ENCODE data around the gene SLIT1. TPM values are rescaled to one million over a fixed set of nuclear protein-coding genes. Genes with fewer than 3 reads are reported as not detected.

The SLIT1 gene
- total RNA-seq, 1 donor from 2014 or later = 0.23 TPM

- Histone ChIP-seq H3K27me3 (no peaks in the 10 kb centered on the region), H3K27ac (no peak overlapping the region), H3K4me1 (no peaks in the 10 kb centered on the region), H3K4me3 (no peak overlapping the region), H3K9me3 (no peaks in the 10 kb centered on the region), H3K36me3 (no peaks in the 10 kb centered on the region)
- no peak for ATAC-seq
- intact Hi-C loops (cut with DNase I) = no loop called here
- no peak for TF ChIP-seq CTCF (IDR thresholded peaks at IDR 0.05)
- DNase-seq = no peak
Observed at GRCh38 chr10:97046456-97047082, 139.2 kb downstream of the SLIT1 start.

GRCh38 chr10:97043563-97043855 is 142.2 kb downstream of the SLIT1 start:
- Histone ChIP-seq H3K4me1 (no peaks in the 10 kb centered on the region), H3K4me3 (no peak overlapping the region), H3K36me3 (no peaks in the 10 kb centered on the region), H3K9me3 (no peaks in the 10 kb centered on the region), H3K27me3 (no peaks in the 10 kb centered on the region), H3K27ac (no peak overlapping the region)
- no peak for ATAC-seq
- intact Hi-C loops (cut with DNase I) = no loop called here
- TF ChIP-seq CTCF (IDR thresholded peaks at IDR 0.05) = no peak
- DNase-seq = no peak

- Histone ChIP-seq H3K4me1 (peaks cover 3% of the 10 kb centered on the region), H3K9me3 (no peaks in the 10 kb centered on the region), H3K27ac (no peak overlapping the region), H3K4me3 (no peak overlapping the region), H3K27me3 (no peaks in the 10 kb centered on the region), H3K36me3 (no peaks in the 10 kb centered on the region)
- DNase-seq (no peak), ATAC-seq (no peak)
- TF ChIP-seq CTCF (IDR thresholded peaks at IDR 0.05) = no peak
- intact Hi-C loops (cut with DNase I) = no loop called here
Observed at GRCh38 chr10:97042716-97043562, 142.8 kb downstream of the SLIT1 start.

- no peak overlapping the region for H3K4me3 ChIP-seq
- TF ChIP-seq CTCF (IDR thresholded peaks at IDR 0.05) = no peak
- no peaks in the 10 kb centered on the region for H3K27me3 ChIP-seq
- ATAC-seq = no peak
- no peak for DNase-seq
- H3K27ac ChIP-seq = no peak overlapping the region
- intact Hi-C loops (cut with DNase I) = no loop called here
- peaks cover 11% of the 10 kb centered on the region for H3K4me1 ChIP-seq
- H3K9me3 ChIP-seq = no peaks in the 10 kb centered on the region
- no peaks in the 10 kb centered on the region for H3K36me3 ChIP-seq
Observed at GRCh38 chr10:97042081-97042480, 143.7 kb downstream of the SLIT1 start.

- ATAC-seq (no peak), DNase-seq (no peak)
- Histone ChIP-seq H3K4me3 (no peak overlapping the region), H3K36me3 (no peaks in the 10 kb centered on the region), H3K27ac (no peak overlapping the region), H3K4me1 (peaks cover 11% of the 10 kb centered on the region), H3K27me3 (no peaks in the 10 kb centered on the region), H3K9me3 (no peaks in the 10 kb centered on the region)
- intact Hi-C loops (cut with DNase I) = no loop called here
- TF ChIP-seq CTCF (IDR thresholded peaks at IDR 0.05) = no peak
Observed at GRCh38 chr10:97040706-97041105, 145.1 kb downstream of the SLIT1 start.

Data from upper lobe of right lung (tissue), 1 donor.